ENCODE results near the gene EXOC4. TPM values are rescaled to one million over a fixed set of nuclear protein-coding genes. Genes with fewer than 3 reads are reported as not detected.

The EXOC4 gene
- total and polyA plus RNA-seq, 12 donors: 7.5 to 41.7 (median 34.6) TPM

- intact Hi-C loops (cut with DNase I): no loop called here
- Histone ChIP-seq H3K4me1 (peaks cover 0 to 13% (median 0%) of the 10 kb centered on the region in 9 donors), H3K9me3 (no peaks in the 10 kb centered on the region), H3K4me3 (no peak overlapping the region), H3K27me3 (no peaks in the 10 kb centered on the region), H3K36me3 (no peaks in the 10 kb centered on the region), H3K27ac (no peak overlapping the region)
- ATAC-seq (no peak), DNase-seq (no peak)
- TF ChIP-seq, protein P1, sequence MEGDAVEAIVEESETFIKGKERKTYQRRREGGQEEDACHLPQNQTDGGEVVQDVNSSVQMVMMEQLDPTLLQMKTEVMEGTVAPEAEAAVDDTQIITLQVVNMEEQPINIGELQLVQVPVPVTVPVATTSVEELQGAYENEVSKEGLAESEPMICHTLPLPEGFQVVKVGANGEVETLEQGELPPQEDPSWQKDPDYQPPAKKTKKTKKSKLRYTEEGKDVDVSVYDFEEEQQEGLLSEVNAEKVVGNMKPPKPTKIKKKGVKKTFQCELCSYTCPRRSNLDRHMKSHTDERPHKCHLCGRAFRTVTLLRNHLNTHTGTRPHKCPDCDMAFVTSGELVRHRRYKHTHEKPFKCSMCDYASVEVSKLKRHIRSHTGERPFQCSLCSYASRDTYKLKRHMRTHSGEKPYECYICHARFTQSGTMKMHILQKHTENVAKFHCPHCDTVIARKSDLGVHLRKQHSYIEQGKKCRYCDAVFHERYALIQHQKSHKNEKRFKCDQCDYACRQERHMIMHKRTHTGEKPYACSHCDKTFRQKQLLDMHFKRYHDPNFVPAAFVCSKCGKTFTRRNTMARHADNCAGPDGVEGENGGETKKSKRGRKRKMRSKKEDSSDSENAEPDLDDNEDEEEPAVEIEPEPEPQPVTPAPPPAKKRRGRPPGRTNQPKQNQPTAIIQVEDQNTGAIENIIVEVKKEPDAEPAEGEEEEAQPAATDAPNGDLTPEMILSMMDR (IDR thresholded peaks at IDR 0.05): no peak
- WGBS, 2 donors: 98 to 99% methylated on average over 4 of the region's 4 CpGs
Observed at GRCh38 chr7:133654547-133654946, 401.7 kb downstream of the EXOC4 start.

DNA sequence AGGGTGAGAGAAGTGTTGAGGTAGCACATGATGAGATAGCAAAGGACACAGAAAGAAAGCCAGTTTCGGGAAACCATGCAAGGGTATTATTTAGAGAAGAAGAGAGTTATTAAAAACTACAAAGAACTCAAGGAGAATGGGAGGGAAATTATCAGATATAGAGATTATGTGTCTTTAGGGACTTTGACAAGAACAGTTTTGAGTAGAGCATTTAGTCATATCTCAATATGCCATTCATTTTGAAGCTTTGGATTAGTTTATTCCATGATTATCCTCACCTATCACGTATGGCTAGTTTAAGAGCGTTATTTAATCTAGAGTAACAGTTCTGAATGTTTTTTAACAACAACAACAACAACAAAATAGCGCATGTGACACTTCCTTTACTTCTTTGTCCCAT is 409.4 kb downstream of the EXOC4 start:
- H3K27ac ChIP-seq: no peak overlapping the region
- 96% methylated on average over 4 of the region's 4 CpGs for WGBS, 2 donors
- ATAC-seq (no peak), DNase-seq (no peak)
- TF ChIP-seq, protein P1 (IDR thresholded peaks at IDR 0.05): no peak
- H3K36me3 ChIP-seq: no peaks in the 10 kb centered on the region
- intact Hi-C loops (cut with DNase I): no loop called here
- H3K27me3 ChIP-seq: no peaks in the 10 kb centered on the region
- H3K9me3 ChIP-seq: no peaks in the 10 kb centered on the region
- no peak overlapping the region for H3K4me3 ChIP-seq
- H3K4me1 ChIP-seq: no peaks in the 10 kb centered on the region

- no peak overlapping the region for H3K27ac ChIP-seq
- DNase-seq (no peak), ATAC-seq (no peak)
- TF ChIP-seq, protein P1 (IDR thresholded peaks at IDR 0.05): no peak
- intact Hi-C loops (cut with DNase I): no loop called here
- no peaks in the 10 kb centered on the region for H3K4me1 ChIP-seq
- 96 to 98% methylated on average over 4 of the region's 4 CpGs for WGBS, 2 donors
- no peak overlapping the region for H3K4me3 ChIP-seq
- no peaks in the 10 kb centered on the region for H3K9me3 ChIP-seq
- no peaks in the 10 kb centered on the region for H3K36me3 ChIP-seq
- no peaks in the 10 kb centered on the region for H3K27me3 ChIP-seq
Observed at GRCh38 chr7:133662830-133663229, 410.0 kb downstream of the EXOC4 start.

DNA sequence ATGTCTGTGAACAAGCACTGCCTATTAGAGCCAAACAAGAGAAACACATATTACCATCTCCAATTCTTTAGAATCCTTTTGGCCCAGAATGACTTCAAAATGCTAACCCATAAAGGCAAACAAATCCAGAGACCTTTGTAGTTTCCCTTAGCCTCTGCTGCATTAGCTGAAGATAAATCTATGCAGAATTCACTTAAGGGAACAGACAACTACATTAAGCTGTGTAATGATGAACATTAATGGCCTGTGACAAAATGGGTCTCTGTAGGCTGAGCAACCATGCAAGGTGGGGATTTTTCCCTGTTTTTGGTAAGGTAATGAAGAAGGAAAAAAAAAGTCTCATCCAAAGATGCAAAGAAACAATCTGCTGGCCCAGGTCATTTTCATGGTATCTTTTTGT is 411.6 kb downstream of the EXOC4 start:
- H3K27me3 ChIP-seq: no peaks in the 10 kb centered on the region
- no peak overlapping the region for H3K27ac ChIP-seq
- TF ChIP-seq, protein P1 (IDR thresholded peaks at IDR 0.05): no peak
- ATAC-seq: no peak
- H3K9me3 ChIP-seq: no peaks in the 10 kb centered on the region
- H3K36me3 ChIP-seq: no peaks in the 10 kb centered on the region
- H3K4me1 ChIP-seq: no peaks in the 10 kb centered on the region
- no peak for DNase-seq
- H3K4me3 ChIP-seq: no peak overlapping the region
- intact Hi-C loops (cut with DNase I): no loop called here

All from heart right ventricle (tissue), 16 donors.